ENCODE measurements around the gene FALEC.
A peak's percentile ranks its signal among the peaks of the same experiment; 100 is the strongest.
"Not testable (repeated sequence)": the region's sequence is repeated elsewhere in the genome, so short reads cannot be mapped to it uniquely, and the experiment has no call there.

Gene FALEC

GRCh38 chr1:150574260-150575071 lies 58.9 kb downstream of the FALEC start:
- no peak for DNase-seq (ENCODE audit: low spot score)

DNA sequence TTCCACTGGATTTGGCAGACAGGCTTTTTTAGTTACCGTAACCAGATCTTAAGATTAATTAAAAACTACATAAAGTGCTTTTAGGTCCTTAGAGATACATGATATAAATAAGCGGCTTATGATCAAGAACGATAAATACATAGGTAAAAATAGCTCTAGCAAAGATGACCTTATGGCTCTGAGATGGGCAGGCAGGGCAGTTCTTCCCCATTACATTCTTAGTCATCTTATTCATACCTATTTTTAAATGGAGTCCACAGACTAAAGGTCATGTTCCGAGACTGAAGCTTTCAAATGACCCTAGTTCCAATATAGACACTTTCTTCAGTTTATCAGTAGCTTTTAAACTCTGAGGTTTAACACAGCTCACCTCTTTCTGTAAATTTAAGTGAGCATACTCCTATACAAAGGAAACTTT lies 59.5 kb downstream of the FALEC start:
- no peak for DNase-seq (ENCODE audit: low spot score)

- DNase-seq (ENCODE audit: low spot score) = no peak
Observed at GRCh38 chr1:150575518-150576366, 60.2 kb downstream of the FALEC start.

- DNase-seq (ENCODE audit: low spot score) = no peak
Observed at GRCh38 chr1:150576367-150576711, 60.8 kb downstream of the FALEC start.

GRCh38 chr1:150576794-150577556 lies 61.4 kb downstream of the FALEC start:
- no peak for DNase-seq (ENCODE audit: low spot score)

GRCh38 chr1:150577557-150578271 lies 62.2 kb downstream of the FALEC start:
- no peak for DNase-seq (ENCODE audit: low spot score)

DNA sequence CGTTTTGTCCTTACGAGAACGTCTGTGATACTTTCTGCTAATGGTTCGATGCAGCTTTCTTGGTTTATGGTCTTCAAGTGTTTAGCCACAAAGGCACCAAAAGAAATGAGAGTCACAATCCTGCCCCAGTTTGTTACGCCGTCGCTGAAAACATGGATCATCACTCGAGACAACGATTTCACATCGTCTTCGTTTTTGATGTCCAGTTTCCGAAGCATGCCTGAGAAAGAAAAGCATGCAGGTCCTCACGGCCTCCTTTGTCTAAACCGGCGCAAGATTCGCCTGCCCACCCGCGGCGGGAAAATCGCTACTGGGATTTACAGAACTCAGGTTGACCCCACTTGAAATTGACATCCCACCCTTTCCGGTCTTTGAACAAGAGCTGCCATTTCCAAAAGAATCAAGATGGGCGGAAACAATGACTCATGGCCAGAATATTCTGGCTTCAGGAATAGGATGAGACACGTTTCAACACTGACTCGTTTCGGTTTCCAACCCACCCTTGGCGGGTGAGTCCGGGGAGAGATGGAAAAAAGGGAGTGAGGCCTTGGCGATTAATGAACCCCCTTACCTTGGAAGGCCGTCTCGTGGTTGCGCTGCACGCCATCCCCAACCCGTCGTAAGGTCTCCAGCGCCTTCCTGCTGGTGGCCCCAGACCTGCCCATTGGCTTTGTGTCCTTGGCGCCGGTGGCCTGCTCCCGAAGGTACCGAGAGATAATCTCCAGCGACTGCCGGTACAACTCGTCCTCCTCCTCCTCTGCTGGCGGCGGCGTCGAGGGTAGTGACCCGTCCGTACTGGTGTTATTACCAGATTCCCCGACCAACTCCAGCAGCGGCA lies 62.9 kb downstream of the FALEC start:
- peak; percentile 77 for DNase-seq (ENCODE audit: low spot score)

GRCh38 chr1:150579110-150579944 lies 63.8 kb downstream of the FALEC start, which contains the start of gene MCL1:
MCL1 (minus strand) TSS chr1:150579610; CDS start chr1:150579530, 80 bp downstream.
- DNase-seq (ENCODE audit: low spot score) = peak; percentile 95

DNA sequence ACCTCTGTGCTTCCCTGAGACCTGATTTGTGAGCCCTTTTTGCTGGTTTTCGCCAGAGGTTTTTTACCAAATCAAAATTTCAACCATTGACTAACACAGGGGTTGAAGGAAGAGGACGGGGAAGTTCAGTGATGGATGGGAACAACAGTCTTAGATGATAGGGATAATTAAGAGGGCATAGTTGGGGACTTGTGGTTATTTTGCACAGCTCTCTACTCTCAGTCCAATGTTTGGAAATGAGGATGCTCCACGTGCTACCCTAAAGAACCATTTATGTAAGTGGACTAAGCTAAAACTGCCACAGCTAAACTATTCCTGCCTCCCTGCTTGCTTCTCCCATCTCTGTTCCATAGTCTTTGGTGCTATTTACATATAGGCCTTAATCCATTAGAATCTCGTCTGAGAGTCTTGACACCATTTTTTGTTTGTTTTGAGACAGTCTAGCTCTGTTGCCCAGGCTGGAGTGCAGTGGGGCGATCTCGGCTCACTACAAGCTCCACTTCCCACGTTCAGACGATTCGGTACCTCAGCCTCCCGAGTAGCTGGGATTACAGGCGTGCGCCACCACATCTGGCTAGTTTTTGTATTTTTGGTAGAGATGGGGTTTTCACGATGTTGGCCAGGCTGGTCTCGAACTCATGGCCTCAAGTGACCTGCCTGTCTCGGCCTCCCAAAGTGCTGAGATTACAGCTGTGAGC lies 64.5 kb downstream of the FALEC start:
- DNase-seq (ENCODE audit: low spot score) = no peak

DNA sequence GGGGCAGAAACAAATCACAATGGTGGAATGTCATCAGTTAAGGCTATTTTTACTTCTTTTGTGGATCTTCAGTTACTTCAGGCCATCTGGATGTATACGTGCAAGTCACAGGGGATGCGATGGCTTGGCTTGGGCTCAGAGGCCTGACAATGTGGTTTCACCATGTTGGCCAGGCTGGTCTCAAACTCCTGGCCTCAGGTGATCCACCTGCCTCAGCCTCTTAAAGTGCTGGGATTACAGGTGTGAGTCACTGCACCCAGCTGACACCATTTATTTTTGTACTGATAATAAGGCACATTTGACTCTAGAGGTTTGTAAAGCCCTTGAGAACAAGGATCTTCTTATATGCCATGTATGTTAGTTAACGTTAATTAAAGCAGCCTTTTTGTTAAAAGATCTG lies 65.4 kb downstream of the FALEC start:
- DNase-seq (ENCODE audit: low spot score) = not testable (repeated sequence)

DNA sequence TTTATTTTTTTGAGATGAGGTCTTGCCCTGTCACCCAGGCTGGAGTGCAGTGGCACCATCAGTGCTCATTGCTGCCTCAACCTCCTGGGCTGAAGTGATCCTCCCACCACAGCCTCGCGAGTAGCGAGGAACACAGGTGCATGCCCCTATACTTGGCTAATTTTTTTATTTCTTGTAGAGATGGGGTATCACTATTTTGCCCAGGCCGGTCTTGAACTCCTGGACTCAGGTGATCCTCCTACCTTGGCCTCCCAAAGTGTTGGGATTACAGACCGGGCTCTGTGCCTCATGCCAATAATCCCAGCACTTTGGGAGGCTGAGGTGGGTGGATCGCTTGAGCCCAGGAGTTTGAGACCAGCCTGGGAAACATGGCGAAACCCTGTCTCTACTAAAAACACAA lies 65.9 kb downstream of the FALEC start:
- DNase-seq (ENCODE audit: low spot score) = not testable (repeated sequence)

DNA sequence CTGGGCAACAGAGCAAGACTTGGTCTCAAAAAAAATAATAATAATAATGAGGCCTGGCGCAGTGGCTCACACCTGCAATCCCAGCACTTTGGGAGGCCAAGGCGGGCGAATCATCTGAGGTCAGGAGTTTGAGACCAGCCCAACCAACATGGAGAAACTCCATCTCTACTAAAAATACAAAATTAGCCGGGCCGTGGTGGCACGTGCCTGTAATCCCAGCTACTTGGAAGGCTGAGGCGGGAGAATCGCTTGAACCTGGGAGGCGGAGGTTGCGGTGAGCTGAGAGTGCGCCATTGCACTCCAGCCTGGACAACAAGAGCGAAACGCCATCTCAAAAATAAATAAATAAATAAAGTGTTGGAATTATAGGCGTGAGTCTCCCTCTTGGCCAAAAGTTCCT lies 66.4 kb downstream of the FALEC start:
- DNase-seq (ENCODE audit: low spot score) = not testable (repeated sequence)

DNA sequence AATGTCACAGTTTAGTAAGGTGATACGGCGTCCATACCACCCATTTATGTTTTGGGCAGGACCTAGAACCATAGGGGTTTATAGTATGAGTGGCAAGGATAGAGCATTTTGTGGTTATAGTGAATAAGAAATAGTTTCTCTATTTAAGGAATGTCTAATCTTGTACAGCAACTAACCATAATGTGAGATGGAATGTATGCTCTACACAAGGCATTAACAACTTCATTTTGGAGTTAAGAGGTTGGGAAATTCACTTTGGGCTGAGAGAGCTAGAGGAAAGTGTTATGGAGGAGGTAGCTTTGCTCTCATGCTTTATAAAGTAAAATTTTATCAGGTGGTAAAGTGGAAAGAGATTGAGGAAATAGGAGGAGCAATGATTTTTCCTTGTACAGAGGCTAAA lies 66.8 kb downstream of the FALEC start:
- DNase-seq (ENCODE audit: low spot score) = no peak
